Measurements from ENCODE around the gene PPIC.

GRCh38 chr5:122985954-122986721 lies 50.4 kb downstream of the PPIC start:
- TF ChIP-seq, protein P1, sequence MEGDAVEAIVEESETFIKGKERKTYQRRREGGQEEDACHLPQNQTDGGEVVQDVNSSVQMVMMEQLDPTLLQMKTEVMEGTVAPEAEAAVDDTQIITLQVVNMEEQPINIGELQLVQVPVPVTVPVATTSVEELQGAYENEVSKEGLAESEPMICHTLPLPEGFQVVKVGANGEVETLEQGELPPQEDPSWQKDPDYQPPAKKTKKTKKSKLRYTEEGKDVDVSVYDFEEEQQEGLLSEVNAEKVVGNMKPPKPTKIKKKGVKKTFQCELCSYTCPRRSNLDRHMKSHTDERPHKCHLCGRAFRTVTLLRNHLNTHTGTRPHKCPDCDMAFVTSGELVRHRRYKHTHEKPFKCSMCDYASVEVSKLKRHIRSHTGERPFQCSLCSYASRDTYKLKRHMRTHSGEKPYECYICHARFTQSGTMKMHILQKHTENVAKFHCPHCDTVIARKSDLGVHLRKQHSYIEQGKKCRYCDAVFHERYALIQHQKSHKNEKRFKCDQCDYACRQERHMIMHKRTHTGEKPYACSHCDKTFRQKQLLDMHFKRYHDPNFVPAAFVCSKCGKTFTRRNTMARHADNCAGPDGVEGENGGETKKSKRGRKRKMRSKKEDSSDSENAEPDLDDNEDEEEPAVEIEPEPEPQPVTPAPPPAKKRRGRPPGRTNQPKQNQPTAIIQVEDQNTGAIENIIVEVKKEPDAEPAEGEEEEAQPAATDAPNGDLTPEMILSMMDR (IDR thresholded peaks at IDR 0.05): no peak
- no peak for TF ChIP-seq POLR2A (IDR thresholded peaks at IDR 0.05)
